Panc1 (cell line): ENCODE measurements around the gene PHKB. TPM values are rescaled to one million over a fixed set of nuclear protein-coding genes. Genes with fewer than 3 reads are reported as not detected.

Experiments
- ATAC-seq: fragments of 200-7000 bp; cut with Tn5 transposase; 2 replicates; pipeline ENCODE4 v1.9.1; 2020; ENCODE audit warnings: mild to moderate bottlenecking, moderate library complexity
- BruUV-seq: library from RNA; stranded (reverse); fragments of 400-500 nt; replicated peaks from 2 replicates; lab custom pipeline; 2021; lab: Mats Ljungman, UMichigan
- CTCF ChIA-PET: fragments of 300-600 bp; sonication (Branson Sonifier 250); formaldehyde crosslinking; loops from one replicate; lab custom pipeline; 2022; ENCODE audit warnings: antibody characterized with exemption; lab: Charles Lee
- POLR2A ChIA-PET: fragments of 300-600 bp; sonication (Branson Sonifier 250); formaldehyde crosslinking; loops from one replicate; lab custom pipeline; 2022; ENCODE audit warnings: antibody characterized with exemption; lab: Charles Lee
- DNase-seq: peaks from one replicate; pipeline ENCODE4 v3.0.0-alpha.2; 2010; ENCODE audit warnings: low read depth, low spot score
- H3K27ac ChIP-seq: 2 replicates; pipeline ENCODE4 v1.5.1; 2011; ENCODE audit warnings: mild to moderate bottlenecking, low read length, inconsistent platforms
- H3K27me3 ChIP-seq: fragments of 200-500 bp; sonication (Bioruptor generic); 2 replicates; pipeline ENCODE4 v1.6.0; 2014; ENCODE audit warnings: low read length, inconsistent platforms; ENCODE audit not compliant: control insufficient read depth, insufficient read depth
- H3K36me3 ChIP-seq: fragments of 200-500 bp; sonication (Bioruptor generic); 2 replicates; pipeline ENCODE4 v1.5.1; 2014; ENCODE audit warnings: inconsistent platforms, mild to moderate bottlenecking, low read length, moderate library complexity; ENCODE audit not compliant: control insufficient read depth, insufficient read depth
- H3K4me1 ChIP-seq: 2 replicates; pipeline ENCODE4 v1.5.1; 2011; ENCODE audit warnings: inconsistent platforms, mild to moderate bottlenecking, low read length, moderate library complexity; ENCODE audit not compliant: control insufficient read depth, insufficient read depth
- H3K4me3 ChIP-seq, 2 experiments: 2 replicates each; pipeline ENCODE4 v1.5.1; 2011 to 2012; ENCODE audit warnings: low read depth in 2 of 2, low read length in 2 of 2, mild to moderate bottlenecking in 2 of 2, inconsistent platforms in 1 of 2, moderate library complexity in 1 of 2
- H3K9me3 ChIP-seq: fragments of 200-500 bp; sonication (Bioruptor generic); 2 replicates; pipeline ENCODE4 v1.5.1; 2014; ENCODE audit warnings: low read depth, mild to moderate bottlenecking, inconsistent platforms, low read length, moderate library complexity; ENCODE audit not compliant: control insufficient read depth, insufficient read depth
- POLR2AphosphoS5 ChIP-seq: IDR thresholded peaks from 2 replicates; pipeline ENCODE4 v1.6.1; 2012; ENCODE audit warnings: mild to moderate bottlenecking, low read depth, low read length, moderate library complexity
- SIN3A ChIP-seq: IDR thresholded peaks from 2 replicates; pipeline ENCODE4 v1.6.1; 2012; ENCODE audit warnings: low read depth, mild to moderate bottlenecking, low read length, moderate library complexity, borderline replicate concordance; ENCODE audit not compliant: insufficient read depth
- TCF7L2 ChIP-seq: IDR thresholded peaks from 2 replicates; pipeline ENCODE4 v1.6.1; 2011; ENCODE audit warnings: mild to moderate bottlenecking, low read depth, low read length, inconsistent platforms
- in situ Hi-C: cut with HindIII; loops from 2 replicates; pipeline ENCODE4 v1.10.0; 2016; ENCODE audit warnings: low sequenced_read_pairs, low pct_unique_long_range_greater_than_20kb
- intact Hi-C: fragments of 100-400 bp; cut with micrococcal nuclease; formaldehyde crosslinking; loops from one replicate; pipeline ENCODE4 v1.10.0; 2022; ENCODE audit not compliant: unreplicated experiment
- total RNA-seq: library from RNA; stranded (reverse); gene quantifications from one replicate; pipeline ENCODE4 v1.2.1, GENCODE V29; 2021; ENCODE audit not compliant: unreplicated experiment
- TF ChIP-seq, protein P1 (sequence below), 2 experiments: IDR thresholded peaks; 2 replicates each; pipeline ENCODE4 v1.6.1; 2011 to 2012; ENCODE audit warnings: low read depth in 2 of 2, control low read depth in 1 of 2, low read length in 1 of 2, mild to moderate bottlenecking in 1 of 2, moderate library complexity in 1 of 2; ENCODE audit not compliant: insufficient read depth in 1 of 2
- TF ChIP-seq, protein P2 (sequence below): fragments of 450-650 bp; IDR thresholded peaks from 2 replicates; pipeline ENCODE4 v1.5.1; 2017; ENCODE audit warnings: mild to moderate bottlenecking

Gene PHKB
- total RNA-seq, 1 experiment from 2014 or later, result 29.5 TPM

DNA sequence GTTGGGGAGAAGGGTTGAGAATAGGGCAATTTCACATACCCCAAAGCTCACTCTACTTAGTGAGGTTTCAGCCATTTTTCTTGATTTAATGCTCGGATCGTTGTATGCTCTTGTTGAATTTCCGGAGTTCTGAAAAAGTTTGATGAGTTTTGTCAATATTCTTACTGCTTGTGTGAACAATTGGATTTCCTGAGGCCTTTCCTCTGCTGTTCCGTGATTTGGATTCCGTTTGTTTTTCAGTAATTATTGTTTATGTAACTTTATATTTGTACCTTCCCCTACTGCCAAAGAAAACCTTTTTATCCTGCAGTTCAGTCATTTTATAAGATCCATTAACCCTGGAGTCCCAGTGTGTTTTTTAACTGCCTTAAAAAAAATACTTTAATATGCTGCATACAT is 62.9 kb downstream of the PHKB start:
- in situ Hi-C loops, result no loop called here
- POLR2A ChIA-PET, result no interaction called here

DNA sequence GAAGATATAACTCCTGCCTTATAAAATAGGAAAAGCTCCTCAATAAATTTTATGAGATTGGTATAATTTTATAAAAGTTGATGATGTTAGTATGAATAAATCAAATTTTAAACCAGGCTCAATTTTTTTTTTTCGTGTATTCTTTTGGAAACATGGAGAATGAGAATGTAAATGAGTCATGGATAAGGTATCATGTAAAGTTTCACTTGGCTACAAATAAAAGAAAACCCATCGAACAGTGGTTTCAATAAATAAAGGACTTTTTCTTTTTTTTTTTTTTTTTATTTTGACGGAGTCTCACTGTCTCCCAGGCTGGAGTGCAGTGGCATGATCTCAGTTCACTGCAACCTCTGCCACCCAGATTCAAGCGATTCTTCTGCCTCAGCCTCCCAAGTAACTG is 67.3 kb downstream of the PHKB start:
- in situ Hi-C loops, result no loop called here
- no TSS peak for BruUV-seq
- ATAC-seq (no peak), DNase-seq (no peak)
- TF ChIP-seq POLR2AphosphoS5, result no peak
- TF ChIP-seq SIN3A, result no peak
- TF ChIP-seq, protein P1, sequence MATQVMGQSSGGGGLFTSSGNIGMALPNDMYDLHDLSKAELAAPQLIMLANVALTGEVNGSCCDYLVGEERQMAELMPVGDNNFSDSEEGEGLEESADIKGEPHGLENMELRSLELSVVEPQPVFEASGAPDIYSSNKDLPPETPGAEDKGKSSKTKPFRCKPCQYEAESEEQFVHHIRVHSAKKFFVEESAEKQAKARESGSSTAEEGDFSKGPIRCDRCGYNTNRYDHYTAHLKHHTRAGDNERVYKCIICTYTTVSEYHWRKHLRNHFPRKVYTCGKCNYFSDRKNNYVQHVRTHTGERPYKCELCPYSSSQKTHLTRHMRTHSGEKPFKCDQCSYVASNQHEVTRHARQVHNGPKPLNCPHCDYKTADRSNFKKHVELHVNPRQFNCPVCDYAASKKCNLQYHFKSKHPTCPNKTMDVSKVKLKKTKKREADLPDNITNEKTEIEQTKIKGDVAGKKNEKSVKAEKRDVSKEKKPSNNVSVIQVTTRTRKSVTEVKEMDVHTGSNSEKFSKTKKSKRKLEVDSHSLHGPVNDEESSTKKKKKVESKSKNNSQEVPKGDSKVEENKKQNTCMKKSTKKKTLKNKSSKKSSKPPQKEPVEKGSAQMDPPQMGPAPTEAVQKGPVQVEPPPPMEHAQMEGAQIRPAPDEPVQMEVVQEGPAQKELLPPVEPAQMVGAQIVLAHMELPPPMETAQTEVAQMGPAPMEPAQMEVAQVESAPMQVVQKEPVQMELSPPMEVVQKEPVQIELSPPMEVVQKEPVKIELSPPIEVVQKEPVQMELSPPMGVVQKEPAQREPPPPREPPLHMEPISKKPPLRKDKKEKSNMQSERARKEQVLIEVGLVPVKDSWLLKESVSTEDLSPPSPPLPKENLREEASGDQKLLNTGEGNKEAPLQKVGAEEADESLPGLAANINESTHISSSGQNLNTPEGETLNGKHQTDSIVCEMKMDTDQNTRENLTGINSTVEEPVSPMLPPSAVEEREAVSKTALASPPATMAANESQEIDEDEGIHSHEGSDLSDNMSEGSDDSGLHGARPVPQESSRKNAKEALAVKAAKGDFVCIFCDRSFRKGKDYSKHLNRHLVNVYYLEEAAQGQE (IDR thresholded peaks at IDR 0.05; ENCODE audit: insufficient read depth in 1 of 2, low read depth in 2 of 2, low read length in 1 of 2), result no peak
- TF ChIP-seq, protein P2, sequence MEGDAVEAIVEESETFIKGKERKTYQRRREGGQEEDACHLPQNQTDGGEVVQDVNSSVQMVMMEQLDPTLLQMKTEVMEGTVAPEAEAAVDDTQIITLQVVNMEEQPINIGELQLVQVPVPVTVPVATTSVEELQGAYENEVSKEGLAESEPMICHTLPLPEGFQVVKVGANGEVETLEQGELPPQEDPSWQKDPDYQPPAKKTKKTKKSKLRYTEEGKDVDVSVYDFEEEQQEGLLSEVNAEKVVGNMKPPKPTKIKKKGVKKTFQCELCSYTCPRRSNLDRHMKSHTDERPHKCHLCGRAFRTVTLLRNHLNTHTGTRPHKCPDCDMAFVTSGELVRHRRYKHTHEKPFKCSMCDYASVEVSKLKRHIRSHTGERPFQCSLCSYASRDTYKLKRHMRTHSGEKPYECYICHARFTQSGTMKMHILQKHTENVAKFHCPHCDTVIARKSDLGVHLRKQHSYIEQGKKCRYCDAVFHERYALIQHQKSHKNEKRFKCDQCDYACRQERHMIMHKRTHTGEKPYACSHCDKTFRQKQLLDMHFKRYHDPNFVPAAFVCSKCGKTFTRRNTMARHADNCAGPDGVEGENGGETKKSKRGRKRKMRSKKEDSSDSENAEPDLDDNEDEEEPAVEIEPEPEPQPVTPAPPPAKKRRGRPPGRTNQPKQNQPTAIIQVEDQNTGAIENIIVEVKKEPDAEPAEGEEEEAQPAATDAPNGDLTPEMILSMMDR, result no peak
- TF ChIP-seq TCF7L2, result no peak
- ChIA-PET CTCF (no interaction called here), POLR2A (interaction anchor here (0.7 kb wide), 2 partner anchors 64 to 120 kb away, joined by 4 to 8 read pairs; no protein-coding TSS in a partner anchor)
- Histone ChIP-seq H3K36me3 (no peaks in the 10 kb centered on the region), H3K9me3 (no peaks in the 10 kb centered on the region), H3K4me3 (no peak overlapping the region), H3K4me1 (no peaks in the 10 kb centered on the region), H3K27me3 (no peaks in the 10 kb centered on the region), H3K27ac (no peak overlapping the region)
- intact Hi-C loops, result no loop called here

More for the DNA sequence above, 62.9 kb downstream of the PHKB start:
- H3K4me3 ChIP-seq, result no peak overlapping the region
- no peaks in the 10 kb centered on the region for H3K27me3 ChIP-seq
- ATAC-seq (no peak), DNase-seq (no peak)
- H3K36me3 ChIP-seq, result no peaks in the 10 kb centered on the region
- CTCF ChIA-PET, result interaction anchor here (0.6 kb wide), 1 partner anchor 90 kb away, joined by 3 read pairs; no protein-coding TSS in a partner anchor
- no peaks in the 10 kb centered on the region for H3K9me3 ChIP-seq
- TF ChIP-seq POLR2AphosphoS5 (no peak), SIN3A (no peak), TCF7L2 (no peak)
- TF ChIP-seq, protein P2, result no peak
- TF ChIP-seq, protein P1 (IDR thresholded peaks at IDR 0.05; ENCODE audit: insufficient read depth in 1 of 2, low read depth in 2 of 2, low read length in 1 of 2), result no peak
- no peaks in the 10 kb centered on the region for H3K4me1 ChIP-seq
- no TSS peak for BruUV-seq
- H3K27ac ChIP-seq, result no peak overlapping the region
- intact Hi-C loops, result no loop called here
